Measurements from ENCODE around the gene KCNIP4. TPM values are rescaled to one million over a fixed set of nuclear protein-coding genes. Genes with fewer than 3 reads are reported as not detected.

Gene KCNIP4
- total RNA-seq, 1 experiment from 2014 or later = 0.91 TPM

- Mint-ChIP-seq H3K9me3 (ENCODE audit: unreplicated experiment) (no peaks in the 10 kb centered on the region), H3K27me3 (ENCODE audit: insufficient read depth, unreplicated experiment) (no peaks in the 10 kb centered on the region), H3K36me3 (ENCODE audit: insufficient read depth, unreplicated experiment) (no peaks in the 10 kb centered on the region), H3K4me1 (ENCODE audit: insufficient read depth, unreplicated experiment) (no peaks in the 10 kb centered on the region), H3K27ac (ENCODE audit: low read depth, unreplicated experiment) (no peak overlapping the region), H3K4me3 (ENCODE audit: unreplicated experiment) (no peak overlapping the region)
- intact Hi-C loops (cut with micrococcal nuclease) = no loop called here
- ChIA-PET CTCF (no interaction called here), POLR2A (no interaction called here)
- no TSS peak for BruUV-seq (replicated peaks)
- no peak for TF ChIP-seq CTCF (IDR thresholded peaks at IDR 0.05; ENCODE audit: unreplicated experiment)
- DNase-seq (ENCODE audit: unreplicated experiment) = no peak
These were observed 26.9 kb downstream of the KCNIP4 start for GRCh38 chr4:21921526-21922180.

- ChIA-PET POLR2A (no interaction called here), CTCF (no interaction called here)
- no peaks in the 10 kb centered on the region for H3K27me3 Mint-ChIP-seq (ENCODE audit: insufficient read depth, unreplicated experiment)
- no peaks in the 10 kb centered on the region for H3K36me3 Mint-ChIP-seq (ENCODE audit: insufficient read depth, unreplicated experiment)
- no peak overlapping the region for H3K27ac Mint-ChIP-seq (ENCODE audit: low read depth, unreplicated experiment)
- no peaks in the 10 kb centered on the region for H3K9me3 Mint-ChIP-seq (ENCODE audit: unreplicated experiment)
- H3K4me3 Mint-ChIP-seq (ENCODE audit: unreplicated experiment) = no peak overlapping the region
- H3K4me1 Mint-ChIP-seq (ENCODE audit: insufficient read depth, unreplicated experiment) = no peaks in the 10 kb centered on the region
- intact Hi-C loops (cut with micrococcal nuclease) = no loop called here
- BruUV-seq (replicated peaks) = no TSS peak
- DNase-seq (ENCODE audit: unreplicated experiment) = no peak
- no peak for TF ChIP-seq CTCF (IDR thresholded peaks at IDR 0.05; ENCODE audit: unreplicated experiment)
These were observed 32.8 kb downstream of the KCNIP4 start for GRCh38 chr4:21915761-21916160.

GRCh38 chr4:21901831-21902230, 46.7 kb downstream of the KCNIP4 start:
- H3K4me3 Mint-ChIP-seq (ENCODE audit: unreplicated experiment) = no peak overlapping the region
- ChIA-PET POLR2A (no interaction called here), CTCF (no interaction called here)
- peaks cover 29% of the 10 kb centered on the region for H3K9me3 Mint-ChIP-seq (ENCODE audit: unreplicated experiment)
- intact Hi-C loops (cut with micrococcal nuclease) = no loop called here
- peaks cover 12% of the 10 kb centered on the region for H3K4me1 Mint-ChIP-seq (ENCODE audit: insufficient read depth, unreplicated experiment)
- TF ChIP-seq CTCF (IDR thresholded peaks at IDR 0.05; ENCODE audit: unreplicated experiment) = no peak
- no peaks in the 10 kb centered on the region for H3K36me3 Mint-ChIP-seq (ENCODE audit: insufficient read depth, unreplicated experiment)
- H3K27ac Mint-ChIP-seq (ENCODE audit: low read depth, unreplicated experiment) = no peak overlapping the region
- BruUV-seq (replicated peaks) = no TSS peak
- peak; percentile 61 for DNase-seq (ENCODE audit: unreplicated experiment)
- H3K27me3 Mint-ChIP-seq (ENCODE audit: insufficient read depth, unreplicated experiment) = no peaks in the 10 kb centered on the region

- no peak for TF ChIP-seq CTCF (IDR thresholded peaks at IDR 0.05; ENCODE audit: unreplicated experiment)
- intact Hi-C loops (cut with micrococcal nuclease) = no loop called here
- no TSS peak for BruUV-seq (replicated peaks)
- Mint-ChIP-seq H3K9me3 (ENCODE audit: unreplicated experiment) (peaks cover 29% of the 10 kb centered on the region), H3K27me3 (ENCODE audit: insufficient read depth, unreplicated experiment) (no peaks in the 10 kb centered on the region), H3K27ac (ENCODE audit: low read depth, unreplicated experiment) (no peak overlapping the region), H3K36me3 (ENCODE audit: insufficient read depth, unreplicated experiment) (no peaks in the 10 kb centered on the region), H3K4me1 (ENCODE audit: insufficient read depth, unreplicated experiment) (peaks cover 12% of the 10 kb centered on the region), H3K4me3 (ENCODE audit: unreplicated experiment) (no peak overlapping the region)
- ChIA-PET POLR2A (no interaction called here), CTCF (no interaction called here)
- DNase-seq (ENCODE audit: unreplicated experiment) = no peak
These were observed 47.3 kb downstream of the KCNIP4 start for GRCh38 chr4:21901281-21901680.
